Skeletal muscle tissue (tissue), 4 donors: ENCODE results near the gene PRDM16. TPM values are rescaled to one million over a fixed set of nuclear protein-coding genes. Genes with fewer than 3 reads are reported as not detected.

Experiments
- H3K27ac ChIP-seq: one replicate; pipeline ENCODE4 v1.7.0; 2013; ENCODE audit warnings: mild to moderate bottlenecking, low read depth, low read length, inconsistent platforms
- H3K27me3 ChIP-seq, 3 donors: one replicate each; pipeline ENCODE4 v1.7.0; 2013; ENCODE audit warnings: low read length in 3 of 3; ENCODE audit not compliant: control insufficient read depth in 3 of 3, insufficient read depth in 3 of 3
- H3K36me3 ChIP-seq, 3 donors: one replicate each; pipeline ENCODE4 v1.7.0; 2013; ENCODE audit warnings: low read length in 3 of 3; ENCODE audit not compliant: control insufficient read depth in 3 of 3, insufficient read depth in 3 of 3
- H3K4me1 ChIP-seq, 3 donors: one replicate each; pipeline ENCODE4 v1.7.0; 2013; ENCODE audit warnings: low read length in 3 of 3, mild to moderate bottlenecking in 3 of 3; ENCODE audit not compliant: control insufficient read depth in 3 of 3, insufficient read depth in 3 of 3
- H3K4me3 ChIP-seq, 3 donors: one replicate each; pipeline ENCODE4 v1.7.0; 2013; ENCODE audit warnings: low read length in 3 of 3
- H3K9ac ChIP-seq, 3 donors: one replicate each; pipeline ENCODE4 v1.7.0; 2013; ENCODE audit warnings: low read length in 3 of 3, mild to moderate bottlenecking in 3 of 3, moderate library complexity in 2 of 3, low read depth in 1 of 3
- H3K9me3 ChIP-seq, 3 donors: one replicate each; pipeline ENCODE4 v1.7.0; 2013; ENCODE audit warnings: low read length in 3 of 3; ENCODE audit not compliant: control insufficient read depth in 3 of 3
- total RNA-seq: library from RNA; depleted of rRNA; stranded (reverse); fragments of >200 nt; gene quantifications from one replicate; pipeline ENCODE4 v1.2.3, GENCODE V29; 2014
- donor health status: Osteomylitis.

Gene PRDM16
- total RNA-seq, 1 donor from 2014 or later, result 4.7 TPM

DNA sequence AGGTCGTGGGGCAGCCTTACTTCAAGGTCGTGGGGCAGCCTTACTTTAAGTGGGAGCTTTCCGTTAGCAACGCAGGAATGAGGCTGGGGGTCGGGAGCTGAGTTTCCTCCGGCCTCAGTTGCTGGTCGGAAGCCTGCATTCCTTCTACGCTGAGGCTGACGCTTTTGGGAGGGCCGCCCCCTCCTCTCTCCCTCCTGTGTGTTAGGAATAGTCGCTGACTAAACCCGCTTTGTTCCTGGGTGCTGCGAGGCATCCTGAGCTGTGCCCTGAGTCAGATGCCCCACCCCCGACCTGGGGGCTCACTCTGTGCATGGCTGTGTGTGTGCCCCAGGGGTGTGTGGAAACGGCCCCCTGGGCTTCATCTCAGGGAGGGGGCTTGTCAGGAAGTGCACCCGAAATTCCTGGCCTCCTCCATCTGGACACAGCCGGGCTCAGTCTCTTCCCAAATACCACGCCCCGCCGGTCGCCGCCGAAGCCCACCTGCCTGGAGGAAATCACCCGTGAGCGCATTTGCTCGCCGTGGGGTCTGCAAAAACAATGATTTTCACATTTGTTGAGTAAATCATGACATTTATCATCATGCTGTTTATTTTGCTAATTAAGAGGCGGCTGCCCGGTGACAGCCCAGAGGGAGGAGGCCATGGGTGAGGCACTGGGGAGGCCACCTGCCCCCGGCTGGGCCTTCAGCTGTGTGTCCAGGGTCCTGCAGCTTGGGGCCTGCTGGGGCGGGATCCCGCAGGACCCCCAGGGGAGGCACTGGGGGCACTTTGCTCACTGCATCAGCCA, 121.4 kb downstream of the PRDM16 start:
- Histone ChIP-seq H3K4me3 (no peak overlapping the region), H3K9me3 (no peaks in the 10 kb centered on the region), H3K36me3 (no peaks in the 10 kb centered on the region), H3K9ac (peak overlapping the region in 1 of 3 donors; percentile 3), H3K27ac (no peak overlapping the region), H3K27me3 (peaks cover 0 to 3% (median 2%) of the 10 kb centered on the region in 3 donors), H3K4me1 (peaks cover 4 to 24% (median 23%) of the 10 kb centered on the region in 3 donors)

DNA sequence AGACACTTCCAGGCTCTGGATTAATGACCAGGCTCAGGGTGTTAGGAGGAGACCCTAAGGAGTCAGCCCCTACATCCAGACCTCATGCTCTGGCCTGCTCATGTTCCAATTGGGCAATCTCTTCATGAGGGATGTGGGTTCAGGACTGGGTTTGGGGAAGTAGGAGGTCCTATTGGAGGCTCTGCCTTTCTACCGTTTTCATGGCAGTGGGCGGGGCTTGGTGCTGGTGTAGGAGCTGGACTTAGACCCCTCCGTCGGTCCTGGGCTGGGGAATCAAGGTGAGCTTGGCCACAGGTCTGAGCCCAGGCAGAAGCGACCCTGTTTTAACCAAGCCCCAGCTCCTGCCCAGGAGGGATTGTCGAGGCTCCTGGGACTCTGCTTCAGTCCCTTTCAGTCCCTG, 123.4 kb downstream of the PRDM16 start:
- Histone ChIP-seq H3K27ac (no peak overlapping the region), H3K4me3 (no peak overlapping the region), H3K27me3 (peaks cover 0 to 2% (median 0%) of the 10 kb centered on the region in 3 donors), H3K36me3 (no peaks in the 10 kb centered on the region), H3K9ac (no peak overlapping the region), H3K9me3 (no peaks in the 10 kb centered on the region), H3K4me1 (peaks cover 0 to 17% (median 7%) of the 10 kb centered on the region in 3 donors)

DNA sequence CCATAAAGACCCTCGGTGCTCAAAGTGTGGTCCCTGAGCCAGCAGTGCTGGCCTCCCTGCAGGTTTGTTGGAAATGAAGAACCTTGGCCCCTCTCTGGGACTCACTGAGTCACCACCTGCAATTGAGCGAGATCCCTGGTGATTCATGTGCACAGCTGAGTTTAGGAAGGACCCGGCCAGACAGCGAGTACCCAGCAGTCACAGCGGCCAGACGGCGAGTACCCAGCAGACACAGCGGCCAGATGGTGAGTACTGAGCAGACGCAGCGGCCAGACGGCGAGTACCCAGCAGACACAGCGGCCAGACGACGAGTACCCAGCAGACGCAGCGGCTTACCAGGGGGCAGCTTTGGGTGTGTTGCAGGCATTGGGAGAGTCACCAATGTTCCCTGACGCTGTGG, 123.8 kb downstream of the PRDM16 start:
- Histone ChIP-seq H3K27me3 (peaks cover 0 to 2% (median 0%) of the 10 kb centered on the region in 3 donors), H3K4me3 (no peak overlapping the region), H3K9ac (no peak overlapping the region), H3K36me3 (no peaks in the 10 kb centered on the region), H3K4me1 (peaks cover 0 to 17% (median 4%) of the 10 kb centered on the region in 3 donors), H3K9me3 (no peaks in the 10 kb centered on the region), H3K27ac (peak overlapping the region; percentile 7)

DNA sequence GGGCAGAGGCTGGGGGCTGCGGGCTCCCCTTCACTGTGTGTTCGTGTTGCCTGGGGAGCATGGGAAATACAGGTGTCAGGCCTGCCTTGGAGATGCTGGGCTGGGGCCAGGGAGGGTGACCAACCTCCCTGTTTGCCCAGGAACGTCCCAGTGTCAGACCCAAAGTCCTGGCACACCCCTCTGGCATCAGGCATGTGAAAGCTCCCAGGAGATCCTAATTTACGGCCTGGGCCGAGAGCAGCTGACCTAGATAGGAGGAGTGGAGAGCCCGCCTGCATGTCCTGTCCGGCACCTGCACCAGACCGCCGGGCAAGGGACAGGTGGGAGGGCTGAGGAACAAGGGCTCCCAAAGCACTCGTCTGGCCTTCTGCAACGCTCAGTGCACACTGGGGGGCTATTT, 124.8 kb downstream of the PRDM16 start:
- Histone ChIP-seq H3K4me1 (peaks cover 0 to 14% (median 4%) of the 10 kb centered on the region in 3 donors), H3K27ac (no peak overlapping the region), H3K36me3 (no peaks in the 10 kb centered on the region), H3K27me3 (peaks cover 0 to 2% (median 0%) of the 10 kb centered on the region in 3 donors), H3K4me3 (no peak overlapping the region), H3K9ac (no peak overlapping the region), H3K9me3 (no peaks in the 10 kb centered on the region)

DNA sequence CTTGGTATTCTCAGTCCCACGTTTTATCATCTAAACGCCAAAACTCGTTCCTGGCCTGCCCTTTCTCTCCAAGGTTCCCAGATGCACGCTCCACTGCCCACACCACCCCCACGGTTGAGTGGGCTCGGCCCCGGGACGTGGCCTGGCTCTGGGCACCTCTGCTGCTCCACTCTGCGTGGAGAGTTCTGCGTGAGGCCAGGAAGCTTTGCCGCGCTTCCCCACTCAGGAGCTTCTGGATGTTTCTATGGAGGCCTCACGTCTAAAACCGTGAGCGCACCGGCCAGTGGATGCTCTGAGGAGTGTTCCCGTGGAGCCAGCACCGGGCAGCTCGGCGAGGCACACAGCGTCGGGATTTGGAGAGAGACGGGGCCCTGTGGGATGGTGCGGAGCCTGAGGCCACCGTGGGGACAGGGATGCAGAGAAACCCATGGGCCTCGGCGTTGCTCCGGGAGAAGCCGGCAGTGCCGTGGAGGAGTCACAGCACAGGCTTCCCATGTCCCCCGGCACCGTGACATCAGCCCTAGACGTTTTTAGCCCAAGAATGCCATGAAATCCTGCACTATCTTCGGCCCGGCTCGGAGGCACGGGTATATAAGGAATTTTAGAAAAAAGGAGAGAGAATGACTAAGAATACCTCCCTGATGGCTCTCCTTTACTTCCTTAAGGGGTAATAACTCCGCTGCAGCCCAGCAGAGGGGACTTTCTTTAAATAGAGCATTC, 125.9 kb downstream of the PRDM16 start:
- no peaks in the 10 kb centered on the region for H3K36me3 ChIP-seq
- no peak overlapping the region for H3K4me3 ChIP-seq
- H3K9ac ChIP-seq, result no peak overlapping the region
- no peaks in the 10 kb centered on the region for H3K9me3 ChIP-seq
- peaks cover 0 to 2% (median 0%) of the 10 kb centered on the region in 3 donors for H3K27me3 ChIP-seq
- H3K4me1 ChIP-seq, result peaks cover 0 to 14% (median 4%) of the 10 kb centered on the region in 3 donors
- H3K27ac ChIP-seq, result peak overlapping the region; percentile 58

DNA sequence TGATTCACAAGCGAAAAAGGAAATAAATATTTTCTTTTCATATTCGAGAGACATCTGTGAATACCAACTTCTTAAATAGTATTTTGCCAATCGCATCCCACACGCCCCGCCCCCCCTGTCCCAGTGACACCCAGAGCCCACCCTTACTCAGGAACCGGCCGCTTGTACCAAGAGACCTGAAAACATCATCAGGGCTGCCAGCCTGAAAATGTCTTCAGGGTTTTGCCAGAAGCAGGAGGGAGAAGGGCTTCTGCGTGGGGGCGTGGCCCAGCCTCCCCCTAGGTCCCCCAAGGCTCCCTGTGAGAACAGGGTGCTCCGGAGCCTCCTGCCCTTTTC, 126.4 kb downstream of the PRDM16 start:
- H3K9me3 ChIP-seq, result no peaks in the 10 kb centered on the region

DNA sequence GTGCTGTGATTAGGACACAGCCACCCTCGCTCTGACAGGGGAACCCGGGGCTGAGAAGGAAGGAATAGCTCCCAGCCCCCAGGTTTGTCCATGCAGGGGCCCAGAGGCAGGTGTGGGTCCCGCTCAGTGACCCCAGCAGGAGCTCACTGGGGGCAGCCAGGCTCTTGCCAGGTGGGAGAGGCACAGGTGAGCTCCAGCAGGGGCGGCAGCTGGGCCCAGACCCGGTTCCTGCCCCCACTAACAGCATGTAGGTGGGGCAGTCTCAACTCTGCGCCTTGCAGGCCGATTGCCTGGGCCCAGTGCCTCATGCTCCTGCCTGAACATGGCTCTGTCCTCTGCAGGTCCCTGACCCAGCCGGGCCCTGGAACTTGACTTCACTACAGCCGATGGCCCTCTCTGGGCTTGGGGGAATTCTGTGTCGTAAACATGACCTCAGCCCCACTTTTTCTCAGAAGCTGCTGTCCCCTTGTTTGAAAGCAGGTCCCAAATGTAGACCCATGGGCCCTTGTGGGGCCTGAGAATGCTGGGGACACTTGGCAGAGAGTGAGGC, 127.0 kb downstream of the PRDM16 start:
- peaks cover 0 to 14% (median 4%) of the 10 kb centered on the region in 3 donors for H3K4me1 ChIP-seq
- H3K27me3 ChIP-seq, result peaks cover 0 to 3% (median 2%) of the 10 kb centered on the region in 3 donors
- H3K4me3 ChIP-seq, result no peak overlapping the region
- H3K27ac ChIP-seq, result peak overlapping the region; percentile 40
- no peaks in the 10 kb centered on the region for H3K9me3 ChIP-seq
- H3K9ac ChIP-seq, result peak overlapping the region in 2 of 3 donors; percentile 8 to 14
- no peaks in the 10 kb centered on the region for H3K36me3 ChIP-seq

More for the DNA sequence above, 126.4 kb downstream of the PRDM16 start:
- H3K4me1 ChIP-seq, result peaks cover 0 to 14% (median 4%) of the 10 kb centered on the region in 3 donors
- peaks cover 0 to 2% (median under 1%) of the 10 kb centered on the region in 3 donors for H3K27me3 ChIP-seq
- H3K27ac ChIP-seq, result peak overlapping the region; percentile 40
- no peak overlapping the region for H3K4me3 ChIP-seq
- H3K36me3 ChIP-seq, result no peaks in the 10 kb centered on the region
- no peak overlapping the region for H3K9ac ChIP-seq

DNA sequence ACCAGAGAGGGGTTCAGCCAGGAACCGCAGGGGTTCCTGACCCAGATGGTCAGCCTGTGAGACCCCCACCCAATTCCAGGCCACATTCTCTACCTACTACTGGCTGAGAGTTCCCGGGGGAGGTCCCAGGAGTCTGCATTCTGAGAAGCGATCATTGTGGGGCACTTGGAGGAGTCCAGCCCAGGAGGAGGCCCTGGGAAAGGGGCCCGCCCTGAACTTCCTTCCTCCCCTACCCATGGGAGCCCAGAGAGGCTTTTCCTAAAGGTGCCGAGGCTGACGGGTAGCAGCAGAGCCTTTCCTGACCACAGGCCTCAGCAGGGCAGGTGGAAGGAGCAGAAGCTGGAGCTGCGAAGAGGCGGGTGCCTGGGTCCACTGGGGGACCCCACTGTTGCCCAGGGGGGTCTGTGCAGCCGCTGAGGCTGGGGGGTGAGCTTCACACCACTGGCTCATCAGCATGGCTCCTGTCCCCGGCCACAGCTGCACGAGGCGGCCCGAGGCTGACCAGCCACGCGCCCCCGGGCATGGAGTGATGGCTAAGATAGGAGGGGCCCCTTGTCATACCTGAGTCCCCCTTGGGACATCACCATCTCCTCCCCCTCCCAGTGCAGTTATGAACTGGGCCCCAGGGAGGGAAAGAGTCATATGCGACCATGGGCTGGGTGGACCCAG, 127.7 kb downstream of the PRDM16 start:
- H3K9me3 ChIP-seq, result no peaks in the 10 kb centered on the region
- H3K27me3 ChIP-seq, result peaks cover 0 to 9% (median 2%) of the 10 kb centered on the region in 3 donors
- H3K36me3 ChIP-seq, result no peaks in the 10 kb centered on the region
- H3K4me3 ChIP-seq, result no peak overlapping the region
- peak overlapping the region; percentile 40 for H3K27ac ChIP-seq
- H3K9ac ChIP-seq, result peak overlapping the region in 1 of 3 donors; percentile 8
- peaks cover 0 to 14% (median 4%) of the 10 kb centered on the region in 3 donors for H3K4me1 ChIP-seq

DNA sequence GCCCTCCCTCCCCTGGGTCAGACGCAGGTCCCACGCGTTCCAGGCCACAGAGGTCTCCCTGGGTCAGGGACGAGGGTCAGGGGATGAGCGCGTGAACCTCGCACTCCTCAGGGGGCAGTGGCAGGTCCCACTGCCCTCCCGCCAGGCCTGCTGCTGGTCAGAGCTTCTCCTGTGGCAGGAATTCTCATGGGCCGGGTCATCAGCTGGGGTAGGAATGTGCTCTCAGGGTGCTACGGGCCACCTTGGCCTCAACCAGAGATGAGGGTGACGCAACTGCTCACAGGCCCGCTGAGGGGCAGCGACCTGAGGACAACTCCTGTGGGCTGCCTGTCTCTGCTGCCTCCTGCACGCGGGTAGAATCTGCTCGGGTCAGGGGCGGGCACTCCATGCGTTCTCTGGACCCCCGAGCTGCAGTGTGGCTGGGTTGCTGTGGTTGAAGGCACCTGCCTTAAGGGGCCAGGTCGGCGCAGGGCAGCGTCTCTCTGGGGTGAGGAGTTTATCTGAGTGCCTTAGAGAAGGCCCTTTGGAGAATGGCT, 128.8 kb downstream of the PRDM16 start:
- no peak overlapping the region for H3K9ac ChIP-seq
- no peak overlapping the region for H3K27ac ChIP-seq
- no peaks in the 10 kb centered on the region for H3K9me3 ChIP-seq
- no peak overlapping the region for H3K4me3 ChIP-seq
- H3K36me3 ChIP-seq, result no peaks in the 10 kb centered on the region
- H3K27me3 ChIP-seq, result peaks cover 0 to 9% (median 2%) of the 10 kb centered on the region in 3 donors
- H3K4me1 ChIP-seq, result peaks cover 0 to 14% (median 4%) of the 10 kb centered on the region in 3 donors
